Activated CD4-positive, alpha-beta T cell treated with anti-CD3 and anti-CD28 coated beads, Interleukin-2, Interleukin-6, amounts not matched to agents 100 ng/mL and 50 ng/mL, durations not matched to agents 16 hours and 8 hours (primary cell): ENCODE data around the gene SERPINA12.
A peak's percentile ranks its signal among the peaks of the same experiment; 100 is the strongest.

Experiments
- DNase-seq: peaks from one replicate; pipeline ENCODE4 v3.0.0-alpha.2; 2020

SERPINA12 gene

GRCh38 chr14:94509356-94509755 lies at the start of gene SERPINA12:
SERPINA12 (minus strand) TSS chr14:94509469; CDS start chr14:94498397, 11,072 bp downstream.
- DNase-seq = no peak

GRCh38 chr14:94558842-94559241 lies 49.6 kb upstream of the SERPINA12 start:
- no peak for DNase-seq

GRCh38 chr14:94557327-94557726 lies 48.1 kb upstream of the SERPINA12 start:
- DNase-seq = no peak

GRCh38 chr14:94555991-94556390 lies 46.7 kb upstream of the SERPINA12 start:
- no peak for DNase-seq

GRCh38 chr14:94550041-94550440 lies 40.8 kb upstream of the SERPINA12 start:
- DNase-seq = no peak

GRCh38 chr14:94548999-94549985 lies 40.0 kb upstream of the SERPINA12 start:
- DNase-seq = peak; percentile 68

GRCh38 chr14:94548131-94548998 lies 39.1 kb upstream of the SERPINA12 start:
- no peak for DNase-seq

- DNase-seq = no peak
These were observed 38.5 kb upstream of the SERPINA12 start for GRCh38 chr14:94547726-94548125.

GRCh38 chr14:94547151-94547680 lies 37.9 kb upstream of the SERPINA12 start:
- no peak for DNase-seq

GRCh38 chr14:94545131-94545841 lies 36.0 kb upstream of the SERPINA12 start:
- no peak for DNase-seq

GRCh38 chr14:94544726-94545125 lies 35.5 kb upstream of the SERPINA12 start:
- no peak for DNase-seq

- DNase-seq = no peak
These were observed 34.3 kb upstream of the SERPINA12 start for GRCh38 chr14:94543449-94544124.

GRCh38 chr14:94542811-94543440 lies 33.7 kb upstream of the SERPINA12 start:
- DNase-seq = no peak

- DNase-seq = no peak
These were observed 33.0 kb upstream of the SERPINA12 start for GRCh38 chr14:94542111-94542810.

GRCh38 chr14:94541234-94541975 lies 32.1 kb upstream of the SERPINA12 start:
- no peak for DNase-seq

- no peak for DNase-seq
These were observed 30.9 kb upstream of the SERPINA12 start for GRCh38 chr14:94540031-94540794.

- no peak for DNase-seq
These were observed 29.9 kb upstream of the SERPINA12 start for GRCh38 chr14:94539181-94539580.

- DNase-seq = no peak
These were observed 28.9 kb upstream of the SERPINA12 start for GRCh38 chr14:94538070-94538740.

- DNase-seq = no peak
These were observed 27.6 kb upstream of the SERPINA12 start for GRCh38 chr14:94536836-94537235.
